ENCODE results near the gene VCAM1. TPM values are rescaled to one million over a fixed set of nuclear protein-coding genes. Genes with fewer than 3 reads are reported as not detected.

The VCAM1 gene
- total RNA-seq, 1 donor from 2014 or later = 0.98 TPM

DNA sequence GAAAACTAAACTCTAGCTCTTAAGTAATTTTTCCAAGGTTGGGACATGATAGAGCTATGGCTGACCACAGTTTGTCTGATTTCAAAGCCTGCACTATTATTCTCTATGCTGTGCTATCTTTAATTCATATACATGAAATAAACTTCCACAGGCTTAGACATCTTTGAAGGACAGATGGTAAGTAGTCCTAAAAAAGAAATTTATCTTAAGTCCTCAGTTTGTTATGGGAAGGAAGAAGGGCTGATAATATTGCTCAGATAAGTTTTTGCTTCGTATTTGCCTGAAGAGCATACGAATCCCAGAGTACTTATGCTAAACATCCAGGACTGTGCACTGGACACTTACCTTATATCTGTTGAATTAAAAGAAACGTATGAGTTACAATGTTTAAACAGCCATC is 39.6 kb downstream of the VCAM1 start:
- H3K4me1 Mint-ChIP-seq (ENCODE audit: low read depth, unreplicated experiment) = peaks cover 2% of the 10 kb centered on the region
- H3K36me3 Mint-ChIP-seq (ENCODE audit: unreplicated experiment) = no peaks in the 10 kb centered on the region
- no peak overlapping the region for H3K27ac Mint-ChIP-seq (ENCODE audit: unreplicated experiment)
- H3K4me3 Mint-ChIP-seq (ENCODE audit: unreplicated experiment) = no peak overlapping the region
- no peak for DNase-seq
- TF ChIP-seq, protein P1, sequence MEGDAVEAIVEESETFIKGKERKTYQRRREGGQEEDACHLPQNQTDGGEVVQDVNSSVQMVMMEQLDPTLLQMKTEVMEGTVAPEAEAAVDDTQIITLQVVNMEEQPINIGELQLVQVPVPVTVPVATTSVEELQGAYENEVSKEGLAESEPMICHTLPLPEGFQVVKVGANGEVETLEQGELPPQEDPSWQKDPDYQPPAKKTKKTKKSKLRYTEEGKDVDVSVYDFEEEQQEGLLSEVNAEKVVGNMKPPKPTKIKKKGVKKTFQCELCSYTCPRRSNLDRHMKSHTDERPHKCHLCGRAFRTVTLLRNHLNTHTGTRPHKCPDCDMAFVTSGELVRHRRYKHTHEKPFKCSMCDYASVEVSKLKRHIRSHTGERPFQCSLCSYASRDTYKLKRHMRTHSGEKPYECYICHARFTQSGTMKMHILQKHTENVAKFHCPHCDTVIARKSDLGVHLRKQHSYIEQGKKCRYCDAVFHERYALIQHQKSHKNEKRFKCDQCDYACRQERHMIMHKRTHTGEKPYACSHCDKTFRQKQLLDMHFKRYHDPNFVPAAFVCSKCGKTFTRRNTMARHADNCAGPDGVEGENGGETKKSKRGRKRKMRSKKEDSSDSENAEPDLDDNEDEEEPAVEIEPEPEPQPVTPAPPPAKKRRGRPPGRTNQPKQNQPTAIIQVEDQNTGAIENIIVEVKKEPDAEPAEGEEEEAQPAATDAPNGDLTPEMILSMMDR (IDR thresholded peaks at IDR 0.05; ENCODE audit: partially characterized antibody, unreplicated experiment) = no peak
- H3K27me3 Mint-ChIP-seq (ENCODE audit: unreplicated experiment) = no peaks in the 10 kb centered on the region
- no peaks in the 10 kb centered on the region for H3K9me3 Mint-ChIP-seq (ENCODE audit: unreplicated experiment)

GRCh38 chr1:100760511-100760910 is 41.0 kb downstream of the VCAM1 start:
- TF ChIP-seq, protein P1 (IDR thresholded peaks at IDR 0.05; ENCODE audit: partially characterized antibody, unreplicated experiment) = no peak

DNA sequence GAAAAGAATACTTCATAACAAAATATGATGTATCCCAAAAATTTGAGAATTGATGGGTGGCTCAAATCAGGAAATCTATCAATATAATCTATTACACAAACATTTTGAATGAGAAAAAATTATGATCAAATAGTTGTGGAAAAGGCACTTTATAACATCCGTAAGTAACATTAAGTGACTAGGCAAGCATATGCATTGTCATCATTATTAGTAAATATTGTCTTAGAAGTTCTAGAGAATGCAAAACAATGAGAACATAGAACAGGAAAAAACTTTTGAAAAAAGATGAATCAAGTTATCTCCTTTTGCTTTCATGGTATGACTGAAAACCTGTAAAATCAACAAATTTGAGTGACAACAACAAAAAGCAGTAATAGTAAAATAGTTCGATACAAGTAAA is 42.9 kb downstream of the VCAM1 start:
- Mint-ChIP-seq H3K4me1 (ENCODE audit: low read depth, unreplicated experiment) (peaks cover 2% of the 10 kb centered on the region), H3K9me3 (ENCODE audit: unreplicated experiment) (no peaks in the 10 kb centered on the region), H3K27me3 (ENCODE audit: unreplicated experiment) (no peaks in the 10 kb centered on the region), H3K36me3 (ENCODE audit: unreplicated experiment) (no peaks in the 10 kb centered on the region), H3K4me3 (ENCODE audit: unreplicated experiment) (no peak overlapping the region), H3K27ac (ENCODE audit: unreplicated experiment) (no peak overlapping the region)
- DNase-seq = no peak
- TF ChIP-seq, protein P1 (IDR thresholded peaks at IDR 0.05; ENCODE audit: partially characterized antibody, unreplicated experiment) = no peak

More at GRCh38 chr1:100760511-100760910, 41.0 kb downstream of the VCAM1 start:
- Mint-ChIP-seq H3K4me1 (ENCODE audit: low read depth, unreplicated experiment) (peaks cover 2% of the 10 kb centered on the region), H3K27me3 (ENCODE audit: unreplicated experiment) (no peaks in the 10 kb centered on the region), H3K36me3 (ENCODE audit: unreplicated experiment) (no peaks in the 10 kb centered on the region), H3K4me3 (ENCODE audit: unreplicated experiment) (no peak overlapping the region), H3K27ac (ENCODE audit: unreplicated experiment) (no peak overlapping the region), H3K9me3 (ENCODE audit: unreplicated experiment) (no peaks in the 10 kb centered on the region)
- DNase-seq = no peak

- Mint-ChIP-seq H3K9me3 (ENCODE audit: unreplicated experiment) (no peaks in the 10 kb centered on the region), H3K4me3 (ENCODE audit: unreplicated experiment) (no peak overlapping the region), H3K4me1 (ENCODE audit: low read depth, unreplicated experiment) (no peaks in the 10 kb centered on the region), H3K27me3 (ENCODE audit: unreplicated experiment) (no peaks in the 10 kb centered on the region), H3K36me3 (ENCODE audit: unreplicated experiment) (no peaks in the 10 kb centered on the region), H3K27ac (ENCODE audit: unreplicated experiment) (no peak overlapping the region)
- DNase-seq = no peak
- TF ChIP-seq, protein P1 (IDR thresholded peaks at IDR 0.05; ENCODE audit: partially characterized antibody, unreplicated experiment) = no peak
These were observed 47.8 kb downstream of the VCAM1 start for GRCh38 chr1:100767176-100767890.

GRCh38 chr1:100769323-100769722 is 49.8 kb downstream of the VCAM1 start:
- no peak overlapping the region for H3K27ac Mint-ChIP-seq (ENCODE audit: unreplicated experiment)
- no peak for DNase-seq
- no peaks in the 10 kb centered on the region for H3K4me1 Mint-ChIP-seq (ENCODE audit: low read depth, unreplicated experiment)
- H3K36me3 Mint-ChIP-seq (ENCODE audit: unreplicated experiment) = no peaks in the 10 kb centered on the region
- H3K9me3 Mint-ChIP-seq (ENCODE audit: unreplicated experiment) = no peaks in the 10 kb centered on the region
- TF ChIP-seq, protein P1 (IDR thresholded peaks at IDR 0.05; ENCODE audit: partially characterized antibody, unreplicated experiment) = no peak
- no peak overlapping the region for H3K4me3 Mint-ChIP-seq (ENCODE audit: unreplicated experiment)
- H3K27me3 Mint-ChIP-seq (ENCODE audit: unreplicated experiment) = no peaks in the 10 kb centered on the region
